Measurements from ENCODE around the gene ZFYVE9. TPM values are rescaled to one million over a fixed set of nuclear protein-coding genes. Genes with fewer than 3 reads are reported as not detected.

The ZFYVE9 gene
- polyA plus RNA-seq, 2 donors: 2.7 to 5.6 TPM

GRCh38 chr1:52186449-52186848, 44.6 kb downstream of the ZFYVE9 start:
- 70 to 72% methylated on average over 2 of the region's 2 CpGs for WGBS, 2 donors
- no peaks in the 10 kb centered on the region for H3K4me1 ChIP-seq (ENCODE audit: control insufficient read depth in 2 of 2, insufficient read depth in 2 of 2, low read length in 1 of 2)
- no peaks in the 10 kb centered on the region for H3K27me3 ChIP-seq (ENCODE audit: control insufficient read depth in 1 of 2, insufficient read depth in 2 of 2, low read length in 2 of 2)
- no peaks in the 10 kb centered on the region for H3K9me3 ChIP-seq (ENCODE audit: control insufficient read depth in 2 of 2, insufficient read depth in 1 of 2, low read depth in 1 of 2, low read length in 1 of 2)
- no peak overlapping the region for H3K27ac ChIP-seq (ENCODE audit: low read depth in 2 of 2, low read length in 1 of 2)
- no peaks in the 10 kb centered on the region for H3K36me3 ChIP-seq (ENCODE audit: control insufficient read depth in 2 of 2, insufficient read depth in 2 of 2, low read length in 1 of 2)
- no peak overlapping the region for H3K4me3 ChIP-seq (ENCODE audit: low read depth in 1 of 2, low read length in 2 of 2)

DNA sequence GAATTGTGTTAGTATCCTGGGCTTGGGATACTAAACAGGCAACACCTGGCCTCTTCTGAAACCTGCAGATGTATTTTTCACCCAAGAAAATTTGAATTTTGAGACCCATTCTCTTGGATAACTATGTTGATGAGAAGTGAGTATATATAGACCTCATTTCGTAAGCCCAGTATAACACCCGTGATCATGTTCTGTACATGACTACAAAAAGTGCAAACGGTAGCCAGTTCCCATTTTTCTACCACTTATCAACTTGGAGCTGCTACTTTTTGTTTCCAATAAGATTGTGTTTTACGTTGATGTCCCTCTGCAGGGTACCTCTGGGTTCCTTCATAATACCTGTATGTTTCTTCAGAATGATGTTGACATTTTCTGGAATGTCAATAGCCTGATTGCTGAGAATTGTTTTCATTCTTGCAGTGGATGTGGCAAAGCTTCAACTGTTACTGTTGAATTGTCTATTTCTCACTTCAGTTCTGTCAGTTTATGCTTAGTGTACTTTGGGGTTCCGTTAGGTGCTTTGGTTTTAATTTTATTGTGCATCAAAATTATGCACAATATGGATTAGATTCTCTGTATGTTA, 48.1 kb downstream of the ZFYVE9 start:
- Histone ChIP-seq H3K4me3 (ENCODE audit: low read depth in 1 of 2, low read length in 2 of 2) (no peak overlapping the region), H3K36me3 (ENCODE audit: control insufficient read depth in 2 of 2, insufficient read depth in 2 of 2, low read length in 1 of 2) (no peaks in the 10 kb centered on the region), H3K4me1 (ENCODE audit: control insufficient read depth in 2 of 2, insufficient read depth in 2 of 2, low read length in 1 of 2) (no peaks in the 10 kb centered on the region), H3K27me3 (ENCODE audit: control insufficient read depth in 1 of 2, insufficient read depth in 2 of 2, low read length in 2 of 2) (no peaks in the 10 kb centered on the region), H3K9me3 (ENCODE audit: control insufficient read depth in 2 of 2, insufficient read depth in 1 of 2, low read depth in 1 of 2, low read length in 1 of 2) (no peaks in the 10 kb centered on the region), H3K27ac (ENCODE audit: low read depth in 2 of 2, low read length in 1 of 2) (no peak overlapping the region)
- 90 to 93% methylated on average over 5 of the region's 5 CpGs for WGBS, 2 donors

DNA sequence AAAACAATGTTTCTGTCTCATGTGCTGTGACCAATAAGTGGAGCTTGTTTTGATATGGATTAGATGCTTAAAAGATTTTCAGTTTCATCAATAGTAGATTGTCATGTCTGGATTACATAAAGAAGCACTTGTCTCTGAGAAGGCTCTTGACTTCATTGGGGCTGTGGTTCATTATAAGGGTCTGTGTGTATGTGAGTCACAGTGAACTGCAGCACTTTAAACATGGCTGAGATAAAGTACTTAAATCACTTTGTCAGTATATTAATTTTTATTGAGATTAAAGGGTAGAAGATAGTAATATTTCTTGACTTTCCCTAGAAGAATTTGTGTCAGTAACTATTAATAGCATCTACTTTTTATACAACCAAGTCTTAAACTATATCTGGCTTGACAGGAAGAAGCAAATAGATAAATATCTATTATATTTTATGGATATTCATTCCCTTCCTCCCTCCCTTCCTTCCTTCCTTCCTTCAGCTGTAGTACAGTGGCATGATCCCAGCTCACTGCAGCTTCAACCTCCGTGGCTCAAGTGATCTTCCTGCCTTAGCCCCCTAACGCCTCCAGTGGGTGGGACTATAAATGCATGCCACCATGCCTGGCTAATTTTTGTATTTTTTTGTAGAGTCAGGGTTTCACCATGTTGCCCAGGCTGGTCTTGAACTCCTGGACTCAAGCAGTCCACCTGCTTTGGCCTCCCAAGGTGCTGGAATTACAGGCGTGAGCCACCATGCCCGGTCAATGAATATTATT, 48.8 kb downstream of the ZFYVE9 start:
- no peaks in the 10 kb centered on the region for H3K4me1 ChIP-seq (ENCODE audit: control insufficient read depth in 2 of 2, insufficient read depth in 2 of 2, low read length in 1 of 2)
- H3K27me3 ChIP-seq (ENCODE audit: control insufficient read depth in 1 of 2, insufficient read depth in 2 of 2, low read length in 2 of 2): no peaks in the 10 kb centered on the region
- WGBS, 2 donors: 83% methylated on average over 4 of the region's 4 CpGs
- H3K36me3 ChIP-seq (ENCODE audit: control insufficient read depth in 2 of 2, insufficient read depth in 2 of 2, low read length in 1 of 2): no peaks in the 10 kb centered on the region
- no peaks in the 10 kb centered on the region for H3K9me3 ChIP-seq (ENCODE audit: control insufficient read depth in 2 of 2, insufficient read depth in 1 of 2, low read depth in 1 of 2, low read length in 1 of 2)
- no peak overlapping the region for H3K4me3 ChIP-seq (ENCODE audit: low read depth in 1 of 2, low read length in 2 of 2)
- no peak overlapping the region for H3K27ac ChIP-seq (ENCODE audit: low read depth in 2 of 2, low read length in 1 of 2)

GRCh38 chr1:52191395-52191965, 49.6 kb downstream of the ZFYVE9 start:
- no peaks in the 10 kb centered on the region for H3K27me3 ChIP-seq (ENCODE audit: control insufficient read depth in 1 of 2, insufficient read depth in 2 of 2, low read length in 2 of 2)
- H3K9me3 ChIP-seq (ENCODE audit: control insufficient read depth in 2 of 2, insufficient read depth in 1 of 2, low read depth in 1 of 2, low read length in 1 of 2): no peaks in the 10 kb centered on the region
- no peak overlapping the region for H3K27ac ChIP-seq (ENCODE audit: low read depth in 2 of 2, low read length in 1 of 2)
- no peak overlapping the region for H3K4me3 ChIP-seq (ENCODE audit: low read depth in 1 of 2, low read length in 2 of 2)
- WGBS, 2 donors: 80 to 90% methylated on average over 2 of the region's 2 CpGs
- no peaks in the 10 kb centered on the region for H3K4me1 ChIP-seq (ENCODE audit: control insufficient read depth in 2 of 2, insufficient read depth in 2 of 2, low read length in 1 of 2)
- no peaks in the 10 kb centered on the region for H3K36me3 ChIP-seq (ENCODE audit: control insufficient read depth in 2 of 2, insufficient read depth in 2 of 2, low read length in 1 of 2)

DNA sequence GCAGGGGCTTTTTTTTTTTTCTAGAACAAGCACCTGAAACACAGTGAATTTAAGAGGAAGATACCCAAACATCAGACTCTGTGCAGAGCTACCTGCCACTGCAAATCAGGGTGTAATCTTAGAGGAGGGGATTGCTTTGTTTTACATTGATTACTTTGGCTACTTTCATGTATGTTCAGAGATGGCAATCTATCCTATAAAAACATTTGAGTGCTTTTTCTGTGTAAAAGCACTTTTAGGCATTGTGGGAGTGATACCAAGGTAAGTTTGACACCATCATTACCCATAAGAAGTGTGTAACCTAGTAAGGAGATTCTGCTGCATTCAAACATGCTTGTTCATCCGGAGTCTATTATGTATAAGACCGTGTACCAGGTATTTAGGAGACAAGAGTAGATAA, 50.1 kb downstream of the ZFYVE9 start:
- no peak overlapping the region for H3K4me3 ChIP-seq (ENCODE audit: low read depth in 1 of 2, low read length in 2 of 2)
- no peaks in the 10 kb centered on the region for H3K9me3 ChIP-seq (ENCODE audit: control insufficient read depth in 2 of 2, insufficient read depth in 1 of 2, low read depth in 1 of 2, low read length in 1 of 2)
- no peaks in the 10 kb centered on the region for H3K27me3 ChIP-seq (ENCODE audit: control insufficient read depth in 1 of 2, insufficient read depth in 2 of 2, low read length in 2 of 2)
- H3K4me1 ChIP-seq (ENCODE audit: control insufficient read depth in 2 of 2, insufficient read depth in 2 of 2, low read length in 1 of 2): no peaks in the 10 kb centered on the region
- no peaks in the 10 kb centered on the region for H3K36me3 ChIP-seq (ENCODE audit: control insufficient read depth in 2 of 2, insufficient read depth in 2 of 2, low read length in 1 of 2)
- 74 to 89% methylated on average over 2 of the region's 2 CpGs for WGBS, 2 donors
- no peak overlapping the region for H3K27ac ChIP-seq (ENCODE audit: low read depth in 2 of 2, low read length in 1 of 2)

DNA sequence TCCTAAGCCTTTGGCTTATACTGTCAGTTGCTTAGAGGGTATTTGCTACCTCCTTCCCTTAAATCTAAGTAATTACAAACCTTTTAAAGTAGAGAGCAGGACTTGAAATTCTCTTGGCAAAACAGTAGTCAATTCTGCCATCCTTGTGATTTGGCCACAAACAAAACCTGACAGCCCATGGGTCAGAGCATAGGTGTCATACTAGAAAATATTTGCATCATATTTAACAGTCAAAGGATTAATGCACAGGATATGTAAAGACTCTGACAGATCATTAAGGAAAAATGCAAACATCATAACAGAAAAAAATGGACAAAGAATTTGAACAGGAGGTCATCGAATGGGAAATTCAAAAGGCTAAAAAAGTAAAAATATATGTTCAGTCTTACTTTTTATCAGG, 50.5 kb downstream of the ZFYVE9 start:
- 89 to 94% methylated on average over 1 of the region's 1 CpG for WGBS, 2 donors
- no peaks in the 10 kb centered on the region for H3K27me3 ChIP-seq (ENCODE audit: control insufficient read depth in 1 of 2, insufficient read depth in 2 of 2, low read length in 2 of 2)

DNA sequence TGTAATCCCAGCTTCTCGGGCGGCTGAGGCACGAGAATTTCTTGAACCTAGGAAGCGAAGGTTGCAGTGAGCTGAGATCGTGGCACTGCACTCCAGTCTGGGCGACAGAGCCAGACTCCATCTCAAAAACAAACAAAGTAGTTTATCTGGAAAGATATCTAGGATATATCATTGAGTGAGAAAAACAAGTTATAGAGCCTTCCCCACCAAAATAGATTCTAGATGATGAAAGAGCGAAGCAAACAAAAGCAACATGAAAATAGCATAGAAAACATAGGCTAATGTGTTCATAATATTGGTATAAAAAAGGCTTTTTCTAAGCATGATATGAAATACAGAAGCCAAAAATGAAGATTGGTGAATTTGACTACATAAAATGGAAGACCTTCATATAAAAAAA, 52.1 kb downstream of the ZFYVE9 start:
- Histone ChIP-seq H3K27me3 (ENCODE audit: control insufficient read depth in 1 of 2, insufficient read depth in 2 of 2, low read length in 2 of 2) (no peaks in the 10 kb centered on the region), H3K4me1 (ENCODE audit: control insufficient read depth in 2 of 2, insufficient read depth in 2 of 2, low read length in 1 of 2) (no peaks in the 10 kb centered on the region), H3K4me3 (ENCODE audit: low read depth in 1 of 2, low read length in 2 of 2) (no peak overlapping the region), H3K9me3 (ENCODE audit: control insufficient read depth in 2 of 2, insufficient read depth in 1 of 2, low read depth in 1 of 2, low read length in 1 of 2) (no peaks in the 10 kb centered on the region), H3K36me3 (ENCODE audit: control insufficient read depth in 2 of 2, insufficient read depth in 2 of 2, low read length in 1 of 2) (no peaks in the 10 kb centered on the region), H3K27ac (ENCODE audit: low read depth in 2 of 2, low read length in 1 of 2) (no peak overlapping the region)
- WGBS, 2 donors: 81 to 82% methylated on average over 7 of the region's 7 CpGs

More for the DNA sequence above, 50.5 kb downstream of the ZFYVE9 start:
- no peaks in the 10 kb centered on the region for H3K9me3 ChIP-seq (ENCODE audit: control insufficient read depth in 2 of 2, insufficient read depth in 1 of 2, low read depth in 1 of 2, low read length in 1 of 2)
- no peaks in the 10 kb centered on the region for H3K4me1 ChIP-seq (ENCODE audit: control insufficient read depth in 2 of 2, insufficient read depth in 2 of 2, low read length in 1 of 2)
- H3K36me3 ChIP-seq (ENCODE audit: control insufficient read depth in 2 of 2, insufficient read depth in 2 of 2, low read length in 1 of 2): no peaks in the 10 kb centered on the region
- H3K27ac ChIP-seq (ENCODE audit: low read depth in 2 of 2, low read length in 1 of 2): no peak overlapping the region
- no peak overlapping the region for H3K4me3 ChIP-seq (ENCODE audit: low read depth in 1 of 2, low read length in 2 of 2)

DNA sequence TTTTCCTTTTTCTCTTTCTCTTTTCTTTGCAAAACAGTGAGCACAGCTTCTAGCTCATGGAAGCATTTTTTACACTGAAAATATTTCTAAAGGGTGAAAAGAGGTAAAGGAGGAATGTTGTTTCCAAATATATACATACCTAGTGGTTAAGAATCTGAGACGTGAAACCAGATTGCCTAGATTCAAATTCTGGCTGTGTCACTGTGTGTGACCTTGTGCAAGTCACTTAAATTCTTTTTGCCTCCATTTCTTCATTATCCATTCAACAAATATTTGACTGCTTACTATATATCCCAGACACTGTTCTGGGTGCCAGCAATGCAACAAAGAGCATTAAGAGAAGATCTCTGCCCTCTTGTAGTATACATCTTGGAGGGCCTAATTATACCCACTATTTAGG, 53.3 kb downstream of the ZFYVE9 start:
- WGBS, 2 donors: 81 to 84% methylated on average over 1 of the region's 1 CpG
- no peaks in the 10 kb centered on the region for H3K9me3 ChIP-seq (ENCODE audit: control insufficient read depth in 2 of 2, insufficient read depth in 1 of 2, low read depth in 1 of 2, low read length in 1 of 2)
- no peaks in the 10 kb centered on the region for H3K4me1 ChIP-seq (ENCODE audit: control insufficient read depth in 2 of 2, insufficient read depth in 2 of 2, low read length in 1 of 2)
- H3K27ac ChIP-seq (ENCODE audit: low read depth in 2 of 2, low read length in 1 of 2): no peak overlapping the region
- H3K36me3 ChIP-seq (ENCODE audit: control insufficient read depth in 2 of 2, insufficient read depth in 2 of 2, low read length in 1 of 2): no peaks in the 10 kb centered on the region
- H3K27me3 ChIP-seq (ENCODE audit: control insufficient read depth in 1 of 2, insufficient read depth in 2 of 2, low read length in 2 of 2): no peaks in the 10 kb centered on the region
- no peak overlapping the region for H3K4me3 ChIP-seq (ENCODE audit: low read depth in 1 of 2, low read length in 2 of 2)

DNA sequence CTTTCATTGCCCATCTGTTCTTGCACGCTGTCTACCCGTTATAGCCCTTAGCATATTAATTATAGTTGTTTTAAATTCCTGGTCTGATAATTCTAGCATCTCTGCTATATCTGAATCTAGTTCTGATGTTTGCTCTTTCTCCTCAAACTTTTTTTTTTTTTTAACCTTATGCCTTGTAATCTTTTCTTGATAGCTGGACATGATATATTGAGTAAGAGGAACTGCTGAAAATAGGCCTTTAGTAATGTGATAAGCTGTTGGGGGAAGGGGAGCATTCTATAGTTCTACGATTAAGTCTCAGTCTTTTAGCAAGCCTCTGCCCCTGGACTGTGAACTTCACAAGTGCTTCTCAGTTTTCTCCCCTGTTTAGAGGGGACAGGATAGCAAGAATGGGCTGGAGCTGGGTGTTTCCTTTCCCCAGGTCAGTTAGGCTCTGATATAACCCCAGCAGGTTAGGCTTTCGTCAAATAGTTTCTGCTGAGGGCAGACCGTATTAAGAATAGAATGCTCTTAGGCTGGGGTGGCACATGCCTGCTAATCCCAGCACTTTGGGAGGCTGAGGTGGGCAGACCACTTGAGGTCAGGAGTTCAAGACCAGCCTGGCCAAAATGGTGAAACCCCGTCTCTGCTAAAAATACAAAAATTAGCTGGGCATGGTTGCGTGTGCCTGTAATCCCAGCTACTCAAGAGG, 62.2 kb downstream of the ZFYVE9 start:
- no peak overlapping the region for H3K4me3 ChIP-seq (ENCODE audit: low read depth in 1 of 2, low read length in 2 of 2)
- H3K27me3 ChIP-seq (ENCODE audit: control insufficient read depth in 1 of 2, insufficient read depth in 2 of 2, low read length in 2 of 2): no peaks in the 10 kb centered on the region
- 91% methylated on average over 7 of the region's 7 CpGs for WGBS, 2 donors
- no peaks in the 10 kb centered on the region for H3K4me1 ChIP-seq (ENCODE audit: control insufficient read depth in 2 of 2, insufficient read depth in 2 of 2, low read length in 1 of 2)
- H3K36me3 ChIP-seq (ENCODE audit: control insufficient read depth in 2 of 2, insufficient read depth in 2 of 2, low read length in 1 of 2): no peaks in the 10 kb centered on the region
- H3K9me3 ChIP-seq (ENCODE audit: control insufficient read depth in 2 of 2, insufficient read depth in 1 of 2, low read depth in 1 of 2, low read length in 1 of 2): no peaks in the 10 kb centered on the region
- no peak overlapping the region for H3K27ac ChIP-seq (ENCODE audit: low read depth in 2 of 2, low read length in 1 of 2)
